B cell (primary cell): ENCODE data around the gene SEZ6L. TPM values are rescaled to one million over a fixed set of nuclear protein-coding genes. Genes with fewer than 3 reads are reported as not detected.

Experiments used
- ATAC-seq: fragments of 200-7000 bp; cut with Tn5 transposase; one replicate; pipeline ENCODE4 v1.10.0; 2021; ENCODE audit warnings: low read depth, mild to moderate bottlenecking, moderate number of reproducible peaks, moderate library complexity
- CTCF ChIA-PET: fragments of 350-600 bp; sonication (Branson Sonifier 250); formaldehyde crosslinking; loops from one replicate; lab custom pipeline; 2021; ENCODE audit warnings: antibody characterized with exemption, inconsistent platforms; lab: Charles Lee
- POLR2A ChIA-PET: fragments of 350-600 bp; sonication (Branson Sonifier 250); formaldehyde crosslinking; loops from one replicate; lab custom pipeline; 2021; ENCODE audit warnings: antibody characterized with exemption; lab: Charles Lee
- DNase-seq: peaks from one replicate; pipeline ENCODE4 v3.0.0; 2013
- H2AFZ ChIP-seq: 2 replicates; pipeline ENCODE4 v1.6.1; 2012; ENCODE audit warnings: mild to moderate bottlenecking, low read depth, low read length; ENCODE audit not compliant: insufficient read depth, poor library complexity, severe bottlenecking
- H3K27ac ChIP-seq, 2 donors: 1 replicate in 1 of 2; 2 replicates in 1 of 2; pipeline ENCODE4 v1.5.1; 2012 to 2013; ENCODE audit warnings: low read length in 2 of 2, mild to moderate bottlenecking in 2 of 2, moderate library complexity in 1 of 2
- H3K27me3 ChIP-seq, 4 experiments: fragments of 200-600 bp in 1 of 4; sonication (generic) in 1 of 4; replicated peaks in 1 of 4; 1 replicate in 2 of 4; 2 replicates in 2 of 4; pipeline versions ENCODE4 v1.6.1 to v1.7.0; 2013 to 2016; ENCODE audit warnings: low read length in 3 of 4, mild to moderate bottlenecking in 2 of 4, mixed read lengths in 1 of 4, moderate library complexity in 1 of 4; ENCODE audit not compliant: insufficient read depth in 4 of 4, control insufficient read depth in 3 of 4; ENCODE audit errors: control extremely low read depth in 1 of 4
- H3K36me3 ChIP-seq, 2 experiments: replicated peaks in 1 of 2; 1 replicate in 1 of 2; 2 replicates in 1 of 2; pipeline versions ENCODE4 v1.6.1 to v1.7.1; 2013; ENCODE audit warnings: low read length in 1 of 2; ENCODE audit not compliant: insufficient read depth in 2 of 2, control insufficient read depth in 1 of 2; ENCODE audit errors: control extremely low read depth in 1 of 2, extremely low read depth in 1 of 2
- H3K4me1 ChIP-seq, 2 donors: fragments of 200-600 bp in 1 of 2; sonication (generic) in 1 of 2; 1 replicate in 1 of 2; 2 replicates in 1 of 2; pipeline versions ENCODE4 v1.5.1 to v1.6.1; 2013 to 2017; ENCODE audit warnings: low read length in 2 of 2; ENCODE audit not compliant: control insufficient read depth in 2 of 2, insufficient read depth in 2 of 2
- H3K4me2 ChIP-seq: replicated peaks from 2 replicates; pipeline ENCODE3; 2012; ENCODE audit warnings: mild to moderate bottlenecking, low read depth, low read length; ENCODE audit not compliant: poor library complexity, severe bottlenecking
- H3K4me3 ChIP-seq, 5 experiments: fragments of 200-600 bp in 1 of 5; sonication (generic) in 1 of 5; 1 replicate in 3 of 5; 2 replicates in 2 of 5; pipeline versions ENCODE4 v1.5.1 to v1.7.0; 2011 to 2016; ENCODE audit warnings: low read length in 4 of 5, mild to moderate bottlenecking in 4 of 5, low read depth in 2 of 5, control low read depth in 1 of 5, moderate library complexity in 1 of 5; ENCODE audit not compliant: insufficient read depth in 1 of 5; ENCODE audit errors: control extremely low read depth in 1 of 5, extremely low read depth in 1 of 5
- H3K79me2 ChIP-seq: fragments of 200-600 bp; sonication (generic); one replicate; pipeline ENCODE4 v1.6.0; 2016; ENCODE audit warnings: low read length; ENCODE audit not compliant: control insufficient read depth, insufficient read depth
- H3K9ac ChIP-seq: fragments of 200-600 bp; sonication (generic); 2 replicates; pipeline ENCODE4 v1.6.1; 2017; ENCODE audit warnings: mild to moderate bottlenecking, low read length, moderate library complexity
- H3K9me3 ChIP-seq, 3 donors: one replicate each; pipeline versions ENCODE4 v1.6.1 to v1.7.1; 2013; ENCODE audit warnings: low read length in 2 of 3; ENCODE audit not compliant: control insufficient read depth in 2 of 3, insufficient read depth in 1 of 3; ENCODE audit errors: control extremely low read depth in 1 of 3
- H4K20me1 ChIP-seq: 2 replicates; pipeline ENCODE4 v1.6.0; 2012; ENCODE audit warnings: mild to moderate bottlenecking, low read length; ENCODE audit not compliant: insufficient read depth, control insufficient read depth, poor library complexity, severe bottlenecking
- H3K27ac Mint-ChIP-seq: one replicate; pipeline ENCODE4 v1.8.0; 2021; ENCODE audit warnings: mixed read lengths
- H3K27me3 Mint-ChIP-seq: one replicate; pipeline ENCODE4 v1.8.0; 2021; ENCODE audit warnings: mixed read lengths
- H3K4me1 Mint-ChIP-seq: one replicate; pipeline ENCODE4 v1.8.0; 2021; ENCODE audit warnings: mixed read lengths
- H3K4me3 Mint-ChIP-seq: one replicate; pipeline ENCODE4 v1.8.0; 2021; ENCODE audit warnings: mixed read lengths
- H3K9me3 Mint-ChIP-seq: one replicate; pipeline ENCODE4 v1.8.0; 2022; ENCODE audit warnings: mixed read lengths; ENCODE audit not compliant: insufficient read depth
- CTCF ChIP-seq: fragments of 200-600 bp; IDR thresholded peaks from one replicate; pipeline ENCODE4 v1.8.0; 2022; ENCODE audit warnings: antibody characterized with exemption, mild to moderate bottlenecking
- EZH2 ChIP-seq: IDR thresholded peaks from 2 replicates; pipeline ENCODE4 v1.6.1; 2012; ENCODE audit warnings: borderline replicate concordance, low read depth, mild to moderate bottlenecking, moderate library complexity, low read length; ENCODE audit not compliant: insufficient read depth, poor library complexity, severe bottlenecking
- WGBS: methylation state at CpG from one replicate; pipeline ENCODE4 v1.1.5; 2013; ENCODE audit warnings: missing lambda C conversion rate; ENCODE audit not compliant: insufficient coverage; 5-methylcytosine and 5-hydroxymethylcytosine counted together
- intact Hi-C: fragments of 100-400 bp; cut with micrococcal nuclease; formaldehyde crosslinking; loops from one replicate; pipeline ENCODE4 v1.10.0; 2022
- polyA plus RNA-seq: library from polyadenylated mRNA; depleted of rRNA; stranded (reverse); fragments of >200 nt; gene quantifications from 2 replicates; pipeline ENCODE4 v1.2.3, GENCODE V29; 2012
- total RNA-seq, 2 donors: library from RNA; stranded (reverse); fragments of 120-200 nt in 1 of 2; gene quantifications; 1 replicate in 1 of 2; 2 replicates in 1 of 2; pipeline versions ENCODE4 v1.2.3 to v1.2.4, GENCODE V29; 2013 to 2022

SEZ6L gene
- total and polyA plus RNA-seq, 2 donors (not counting 1 experiment from before 2014, with no cell fraction given): 0.04 TPM; not detected in 1

GRCh38 chr22:26234296-26234695 is 65.0 kb downstream of the SEZ6L start:
- ChIA-PET CTCF (no interaction called here), POLR2A (no interaction called here)
- H3K9ac ChIP-seq: no peak overlapping the region
- Mint-ChIP-seq H3K4me3 (no peak overlapping the region), H3K4me1 (no peaks in the 10 kb centered on the region), H3K27me3 (peaks cover 51% of the 10 kb centered on the region), H3K9me3 (no peaks in the 10 kb centered on the region), H3K27ac (no peak overlapping the region)
- H3K79me2 ChIP-seq: no peaks in the 10 kb centered on the region
- H3K4me1 ChIP-seq: no peaks in the 10 kb centered on the region
- TF ChIP-seq EZH2 (no peak), CTCF (no peak)
- H3K4me2 ChIP-seq: no peak overlapping the region
- H3K4me3 ChIP-seq: no peak overlapping the region
- no peak overlapping the region for H2AFZ ChIP-seq
- WGBS: 20% methylated on average over 1 of the region's 5 CpGs
- no peak overlapping the region for H3K27ac ChIP-seq
- no peaks in the 10 kb centered on the region for H4K20me1 ChIP-seq
- DNase-seq (no peak), ATAC-seq (no peak)
- H3K9me3 ChIP-seq: no peaks in the 10 kb centered on the region
- peaks cover 0 to 11% (median 0%) of the 10 kb centered on the region in 4 experiments for H3K27me3 ChIP-seq
- no peaks in the 10 kb centered on the region for H3K36me3 ChIP-seq
- intact Hi-C loops: no loop called here

- POLR2A ChIA-PET: no interaction called here
- peaks cover 50% of the 10 kb centered on the region for H3K27me3 Mint-ChIP-seq
- intact Hi-C loops: no loop called here
Measured at GRCh38 chr22:26235792-26236487, 66.7 kb downstream of the SEZ6L start.

More at GRCh38 chr22:26235792-26236487, 66.7 kb downstream of the SEZ6L start:
- H3K4me1 ChIP-seq: no peaks in the 10 kb centered on the region
- TF ChIP-seq CTCF (no peak), EZH2 (no peak)
- DNase-seq: no peak
- H2AFZ ChIP-seq: no peak overlapping the region
- H3K27ac ChIP-seq: no peak overlapping the region
- H3K27me3 ChIP-seq: peaks cover 0 to 11% (median 0%) of the 10 kb centered on the region in 4 experiments
- H3K9me3 ChIP-seq: no peaks in the 10 kb centered on the region
- no peaks in the 10 kb centered on the region for H3K79me2 ChIP-seq
- no peaks in the 10 kb centered on the region for H4K20me1 ChIP-seq
- CTCF ChIA-PET: no interaction called here
- Mint-ChIP-seq H3K9me3 (no peaks in the 10 kb centered on the region), H3K27ac (no peak overlapping the region), H3K4me3 (no peak overlapping the region), H3K4me1 (no peaks in the 10 kb centered on the region)
- no peak overlapping the region for H3K4me2 ChIP-seq
- WGBS: 90% methylated on average over 8 of the region's 11 CpGs
- H3K4me3 ChIP-seq: no peak overlapping the region
- no peak for ATAC-seq
- no peak overlapping the region for H3K9ac ChIP-seq
- no peaks in the 10 kb centered on the region for H3K36me3 ChIP-seq
